ENCODE results near the gene MEI1.

MEI1 gene

GRCh38 chr22:41799486-41800347, 100.4 kb downstream of the MEI1 start:
- DNase-seq: peak; percentile 31

DNA sequence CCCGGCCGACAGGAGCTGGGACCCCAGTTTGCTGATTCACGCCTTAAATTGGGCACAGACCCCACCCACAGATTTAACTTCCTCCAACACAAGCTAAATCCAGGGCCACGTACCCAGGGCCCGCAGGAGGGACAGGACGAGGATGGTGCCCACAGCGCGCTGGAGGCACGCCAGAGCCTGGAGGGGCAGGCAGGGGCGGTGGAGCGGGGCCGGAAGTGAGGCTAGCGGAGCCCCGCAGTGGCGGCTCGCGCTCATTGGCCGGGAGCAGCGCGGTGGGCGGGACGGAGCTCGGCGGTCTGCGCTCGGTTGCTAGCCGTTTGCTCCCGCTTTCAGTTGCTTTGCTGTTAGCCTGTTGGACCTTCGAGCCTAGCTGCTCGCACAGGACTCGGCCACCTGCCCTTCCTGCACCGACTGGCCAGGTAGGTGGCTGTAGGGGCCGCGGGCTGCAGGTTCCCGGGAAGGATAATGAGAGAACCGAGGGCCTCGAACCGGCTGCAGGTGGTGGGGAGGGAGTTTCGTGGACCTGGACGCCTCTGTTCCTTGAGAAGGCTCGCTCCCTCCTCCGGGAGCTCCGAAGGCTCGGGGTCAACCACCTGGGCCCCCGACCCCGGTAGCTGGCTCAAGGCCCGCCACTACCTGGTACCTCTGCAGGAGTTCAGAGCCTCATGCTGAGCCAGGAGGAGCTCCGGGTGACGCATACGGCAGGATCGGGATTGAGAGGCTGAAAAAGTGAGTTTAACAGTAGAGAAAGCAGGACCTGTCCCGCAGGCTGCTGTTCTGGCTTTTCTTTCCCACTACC, 101.2 kb downstream of the MEI1 start, which contains the start of gene CCDC134:
Gene CCDC134 (plus strand): TSS at position 332 of the 799 bp plus-strand sequence. CDS start 8,212 bp downstream, outside the sequence.
- peak; percentile 95 for DNase-seq

- no peak for DNase-seq
Observed at GRCh38 chr22:41801147-41801819, 102.0 kb downstream of the MEI1 start.

DNA sequence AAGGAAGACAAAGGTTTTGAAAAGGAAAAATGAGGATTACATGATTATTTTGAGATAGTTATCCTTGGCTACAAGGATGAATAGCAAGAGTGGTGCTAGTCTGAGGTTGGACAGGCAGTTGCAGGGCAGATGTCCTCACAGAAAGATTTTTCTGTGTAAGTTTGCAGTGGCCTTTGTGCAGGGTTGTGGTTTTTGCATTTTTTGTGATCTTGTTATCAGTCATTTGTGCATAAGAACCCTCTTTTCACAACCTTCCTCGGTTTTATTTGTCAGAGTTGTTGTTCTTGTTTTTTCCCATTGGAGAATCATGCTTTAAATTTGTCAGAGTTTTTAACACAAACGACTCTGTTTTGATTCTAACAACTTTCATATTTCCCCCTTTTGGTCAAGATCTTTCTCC, 102.6 kb downstream of the MEI1 start:
- no peak for DNase-seq

DNA sequence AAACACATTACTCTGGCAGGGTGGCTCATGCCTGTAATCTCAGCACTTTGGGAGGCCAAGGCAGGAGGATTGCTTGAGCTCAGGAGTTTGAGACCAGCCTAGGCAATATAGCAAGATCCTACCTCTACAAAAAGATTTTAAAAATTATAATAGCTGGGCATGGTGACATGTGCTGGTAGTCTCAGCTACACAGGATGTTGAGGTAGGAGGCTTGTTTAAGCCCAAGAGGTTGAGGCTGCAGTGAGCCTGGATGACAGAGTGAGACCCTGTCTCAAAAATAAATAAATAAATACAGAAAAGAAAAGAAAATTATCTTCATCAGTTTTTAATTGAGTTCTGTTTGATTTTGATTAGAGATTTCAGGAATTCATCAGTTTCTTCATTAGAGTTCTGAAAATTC, 106.3 kb downstream of the MEI1 start:
- DNase-seq: no peak

- DNase-seq: no peak
Observed at GRCh38 chr22:41808400-41808799, 109.1 kb downstream of the MEI1 start.

DNA sequence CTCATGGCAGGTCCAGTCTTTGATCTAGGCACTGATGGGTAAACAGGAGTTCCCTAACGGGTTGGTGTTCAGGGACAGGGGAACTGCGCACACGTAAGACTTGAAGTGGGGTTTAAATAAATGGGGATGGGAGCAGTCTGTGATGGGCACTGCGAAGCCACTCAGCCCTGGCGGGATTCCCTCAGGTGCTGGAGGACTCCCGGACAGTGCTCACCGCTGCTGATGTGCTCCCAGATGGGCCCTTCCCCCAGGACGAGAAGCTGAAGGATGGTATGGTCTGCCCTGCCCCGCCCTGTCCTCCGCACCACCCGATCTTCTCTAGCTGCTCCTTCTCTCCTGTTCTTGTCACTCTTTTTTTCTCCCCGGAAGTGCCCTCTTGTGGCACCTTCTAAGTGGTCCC, 110.7 kb downstream of the MEI1 start:
- no peak for DNase-seq

GRCh38 chr22:41812805-41813545, 113.7 kb downstream of the MEI1 start:
- DNase-seq: no peak

- DNase-seq: no peak
Observed at GRCh38 chr22:41813726-41814410, 114.6 kb downstream of the MEI1 start.

DNA sequence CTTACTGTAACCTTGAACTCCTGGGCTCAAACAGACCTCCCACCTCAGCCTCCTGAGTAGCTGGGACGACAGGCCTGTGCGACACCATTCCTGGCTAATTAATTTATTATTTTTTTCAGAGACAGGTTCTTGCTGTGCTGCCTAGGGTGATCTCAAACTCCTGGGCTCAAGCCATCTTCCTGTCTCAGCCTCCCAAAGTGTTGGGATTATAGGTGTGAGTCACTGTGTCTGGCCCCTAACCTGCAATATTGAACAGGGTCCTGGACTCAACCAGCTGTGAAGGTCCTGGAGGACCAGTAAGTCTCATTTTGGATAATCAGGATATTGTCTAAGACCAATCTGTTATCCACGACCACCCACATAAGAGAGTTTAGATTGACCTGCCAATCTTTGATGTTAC, 116.4 kb downstream of the MEI1 start:
- DNase-seq: no peak

- DNase-seq: no peak
Observed at GRCh38 chr22:41816241-41816640, 116.9 kb downstream of the MEI1 start.

GRCh38 chr22:41816871-41817270, 117.6 kb downstream of the MEI1 start:
- DNase-seq: no peak

DNA sequence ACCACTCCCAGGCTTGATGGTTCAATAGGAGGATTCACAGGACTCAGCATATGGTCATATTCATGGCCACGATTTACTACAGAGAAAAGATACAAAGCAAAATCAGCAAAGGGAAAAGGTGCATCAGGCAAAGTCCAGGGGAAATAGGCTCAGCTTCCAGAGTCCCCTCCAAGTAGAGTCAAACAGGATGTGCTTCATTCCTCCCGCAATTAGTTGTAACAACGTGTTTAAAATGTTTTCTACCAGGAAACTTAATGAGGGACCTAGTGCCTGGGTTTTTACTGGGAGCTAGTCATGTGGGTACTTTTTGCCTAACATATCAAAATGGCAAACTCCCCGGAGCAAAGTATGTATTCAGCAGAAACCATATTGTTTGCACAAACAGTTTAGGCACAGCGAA, 118.7 kb downstream of the MEI1 start:
- DNase-seq: no peak

DNA sequence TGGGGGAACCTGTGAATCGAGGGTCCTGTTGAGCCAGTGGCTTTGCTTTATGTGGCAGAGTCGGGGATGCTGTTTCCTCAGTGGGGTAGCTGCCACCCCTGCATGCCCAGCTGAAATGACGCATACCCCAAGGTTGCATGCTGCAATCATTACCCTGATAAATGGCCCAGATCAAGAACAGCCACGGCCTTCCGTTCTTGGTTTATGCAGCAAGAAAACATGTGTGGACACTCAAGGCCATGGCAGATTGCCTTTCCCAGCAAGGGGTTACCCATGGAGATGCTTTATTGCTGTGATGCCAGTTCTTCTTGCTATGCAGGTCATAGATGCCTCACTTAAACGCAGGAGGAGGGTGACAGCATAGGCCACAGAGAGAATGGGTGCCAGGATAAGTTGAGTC, 119.3 kb downstream of the MEI1 start:
- DNase-seq: no peak

DNA sequence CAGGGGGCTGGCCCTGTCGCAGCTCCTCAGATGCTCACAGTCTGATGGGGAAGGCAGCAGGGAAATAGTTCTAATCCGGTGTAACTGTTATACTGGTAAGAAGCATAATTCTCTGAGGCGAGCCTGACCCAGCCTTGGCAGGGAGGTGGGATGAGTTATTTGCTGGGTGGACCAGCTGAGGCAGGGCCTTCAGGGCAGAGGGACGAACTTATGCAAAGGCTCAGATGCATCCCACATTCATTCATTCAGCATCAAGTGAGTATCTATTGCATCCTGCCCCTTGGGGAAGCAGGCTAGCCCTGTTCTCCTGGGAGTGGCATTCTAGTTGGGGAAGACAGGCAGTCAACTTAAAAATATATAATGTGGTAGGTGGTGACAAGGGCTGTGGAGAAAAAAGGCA, 120.0 kb downstream of the MEI1 start:
- no peak for DNase-seq

DNA sequence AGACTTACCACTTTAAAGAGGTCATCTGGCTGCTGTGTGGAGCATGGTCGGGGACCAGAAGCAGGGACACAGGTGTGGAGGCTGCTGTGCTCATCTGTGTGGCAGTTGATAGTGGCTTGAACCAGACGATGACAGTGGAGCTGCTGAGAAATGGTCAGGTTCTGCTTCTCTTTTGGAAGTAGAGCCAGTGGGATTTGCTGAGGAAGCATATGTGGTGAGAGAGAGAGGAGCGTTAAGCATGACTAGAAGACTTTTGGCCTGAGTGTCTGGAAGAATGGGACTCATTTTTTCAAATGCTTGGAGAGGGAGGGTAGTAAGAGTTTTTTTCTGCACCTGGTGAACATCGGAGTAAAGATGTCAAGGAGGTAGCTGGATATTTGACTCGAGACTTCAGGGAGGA, 121.1 kb downstream of the MEI1 start:
- DNase-seq: no peak

DNA sequence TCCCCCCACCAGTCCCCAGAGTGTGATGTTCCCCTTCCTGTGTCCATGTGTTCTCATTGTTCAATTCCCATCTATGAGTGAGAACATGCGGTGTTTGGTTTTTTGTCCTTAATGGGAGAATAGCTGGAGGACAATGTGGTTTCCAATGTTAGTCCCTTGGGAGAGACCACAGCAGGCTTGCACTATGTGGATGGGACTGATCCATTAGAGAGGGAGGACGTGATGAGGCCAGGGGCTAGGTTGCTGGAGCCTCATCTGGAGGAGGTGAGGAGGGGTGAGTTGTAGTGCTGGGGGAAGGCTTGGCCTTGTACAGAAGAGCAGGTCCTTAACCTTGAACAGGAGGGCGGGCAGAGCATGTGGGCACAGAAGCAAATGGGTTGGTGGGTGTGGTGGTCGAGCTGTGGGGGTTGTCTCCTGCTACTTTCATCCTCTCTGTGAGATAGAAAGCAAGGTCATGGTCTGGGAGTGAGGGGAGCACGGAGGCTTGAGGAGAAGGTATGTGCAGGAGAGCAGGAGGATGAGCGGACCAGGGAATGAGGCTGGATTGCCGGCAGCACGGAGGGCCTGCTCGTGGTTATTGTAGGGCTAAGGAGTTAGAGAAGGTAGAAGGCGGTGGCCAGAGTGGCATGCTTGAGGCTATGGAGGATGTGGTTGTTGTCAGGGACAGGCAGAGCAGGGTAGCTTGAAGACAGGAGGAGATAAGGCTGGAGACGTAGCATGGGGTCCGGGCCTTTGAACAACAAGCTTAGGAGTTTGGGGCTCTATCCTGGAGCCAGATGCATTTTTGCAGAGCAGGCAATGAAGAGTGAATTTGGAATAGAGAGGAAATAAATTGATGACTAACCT, 122.4 kb downstream of the MEI1 start:
- no peak for DNase-seq

GRCh38 chr22:41822317-41823057, 123.2 kb downstream of the MEI1 start:
- DNase-seq: peak; percentile 65

DNA sequence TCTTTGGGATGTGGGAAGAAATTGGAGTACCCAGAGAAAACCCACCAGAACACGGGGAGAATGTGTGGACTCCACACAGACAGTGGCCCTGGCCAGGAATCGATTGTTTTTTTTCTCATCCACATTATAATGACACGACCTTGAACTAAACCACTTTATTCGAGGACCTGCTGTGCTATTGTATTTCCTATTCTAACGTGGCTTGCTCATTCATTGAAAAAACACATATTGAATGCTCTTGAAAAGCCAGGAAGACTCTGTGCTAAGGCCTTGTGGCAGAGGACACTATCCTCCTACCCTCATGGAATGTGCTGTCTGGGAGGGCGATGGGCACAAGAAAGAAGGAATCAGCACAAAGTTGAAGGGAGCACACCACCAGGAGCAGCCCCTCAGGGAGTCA, 124.5 kb downstream of the MEI1 start:
- DNase-seq: no peak

GRCh38 chr22:41825376-41825775, 126.1 kb downstream of the MEI1 start:
- DNase-seq: no peak
